8988T (cell line): ENCODE measurements around the gene PRDM16.
A peak's percentile ranks its signal among the peaks of the same experiment; 100 is the strongest.

Experiments
- DNase-seq: peaks from one replicate; pipeline ENCODE4 v3.0.0; 2011

Gene PRDM16

GRCh38 chr1:3386205-3387002 lies 317.4 kb downstream of the PRDM16 start:
- no peak for DNase-seq

DNA sequence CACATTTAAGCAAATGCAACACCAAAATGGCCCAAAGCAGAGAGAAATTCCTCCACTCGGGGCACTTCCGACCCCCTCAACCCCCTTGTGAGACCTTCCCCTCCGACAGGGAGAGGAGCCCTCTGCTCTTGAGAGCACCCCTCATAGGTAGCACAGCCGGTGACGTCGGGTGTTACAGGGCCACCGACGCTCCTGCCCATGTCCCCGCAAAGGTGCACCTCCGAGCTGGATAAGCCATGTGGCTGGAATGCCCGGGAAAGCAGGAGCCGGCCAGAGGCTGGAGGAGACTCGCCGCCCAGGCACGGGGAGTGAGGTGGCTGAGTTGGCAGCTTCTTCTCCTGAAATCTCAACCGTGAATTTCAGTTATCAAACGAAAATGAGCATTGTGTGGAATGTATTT lies 318.4 kb downstream of the PRDM16 start:
- no peak for DNase-seq

- no peak for DNase-seq
These were observed 320.3 kb downstream of the PRDM16 start for GRCh38 chr1:3389093-3389833.

GRCh38 chr1:3390291-3390690 lies 321.3 kb downstream of the PRDM16 start:
- no peak for DNase-seq

DNA sequence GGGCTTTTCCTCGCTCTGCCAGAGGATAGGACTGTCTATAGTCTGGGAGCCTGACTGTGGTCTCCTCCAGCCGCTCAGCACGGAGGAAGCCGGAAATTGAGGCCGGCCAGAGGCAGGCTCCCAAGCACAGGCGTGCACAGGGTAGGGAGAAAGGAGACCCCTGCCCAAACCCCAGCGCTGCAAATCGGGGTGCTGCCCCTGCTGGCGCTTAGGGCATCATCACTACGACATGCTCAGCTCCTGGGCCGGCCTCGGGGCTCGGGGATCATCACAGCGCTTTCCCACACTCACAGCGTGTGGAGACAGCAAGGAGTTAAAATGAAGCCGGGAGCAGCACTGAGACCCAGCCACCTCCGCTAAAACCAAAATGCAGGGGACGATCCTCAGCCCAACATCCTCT lies 322.7 kb downstream of the PRDM16 start:
- DNase-seq = no peak

GRCh38 chr1:3393024-3393986 lies 324.3 kb downstream of the PRDM16 start:
- no peak for DNase-seq

GRCh38 chr1:3393987-3394920 lies 325.3 kb downstream of the PRDM16 start:
- DNase-seq = no peak

- DNase-seq = no peak
These were observed 327.4 kb downstream of the PRDM16 start for GRCh38 chr1:3396411-3396810.

DNA sequence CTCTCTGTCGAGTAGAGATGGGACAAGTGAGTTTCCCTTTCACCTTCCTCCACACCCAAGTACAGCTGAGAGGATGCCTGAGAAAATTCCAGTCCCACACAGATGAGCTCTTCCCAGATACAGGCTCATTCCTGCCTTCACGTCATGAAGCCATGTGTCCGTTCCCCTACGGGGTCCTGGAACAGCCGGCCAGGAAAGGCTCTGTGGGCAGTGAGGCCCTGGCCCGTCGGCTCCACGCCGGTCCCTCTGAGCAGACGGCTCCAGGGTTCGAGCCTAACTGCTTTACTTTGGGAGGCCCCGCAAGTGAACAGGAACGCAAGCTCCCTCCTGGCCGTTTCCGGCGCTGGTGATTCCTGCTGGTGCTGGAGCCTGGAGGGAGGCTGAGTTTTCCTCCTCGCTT lies 328.3 kb downstream of the PRDM16 start:
- no peak for DNase-seq

DNA sequence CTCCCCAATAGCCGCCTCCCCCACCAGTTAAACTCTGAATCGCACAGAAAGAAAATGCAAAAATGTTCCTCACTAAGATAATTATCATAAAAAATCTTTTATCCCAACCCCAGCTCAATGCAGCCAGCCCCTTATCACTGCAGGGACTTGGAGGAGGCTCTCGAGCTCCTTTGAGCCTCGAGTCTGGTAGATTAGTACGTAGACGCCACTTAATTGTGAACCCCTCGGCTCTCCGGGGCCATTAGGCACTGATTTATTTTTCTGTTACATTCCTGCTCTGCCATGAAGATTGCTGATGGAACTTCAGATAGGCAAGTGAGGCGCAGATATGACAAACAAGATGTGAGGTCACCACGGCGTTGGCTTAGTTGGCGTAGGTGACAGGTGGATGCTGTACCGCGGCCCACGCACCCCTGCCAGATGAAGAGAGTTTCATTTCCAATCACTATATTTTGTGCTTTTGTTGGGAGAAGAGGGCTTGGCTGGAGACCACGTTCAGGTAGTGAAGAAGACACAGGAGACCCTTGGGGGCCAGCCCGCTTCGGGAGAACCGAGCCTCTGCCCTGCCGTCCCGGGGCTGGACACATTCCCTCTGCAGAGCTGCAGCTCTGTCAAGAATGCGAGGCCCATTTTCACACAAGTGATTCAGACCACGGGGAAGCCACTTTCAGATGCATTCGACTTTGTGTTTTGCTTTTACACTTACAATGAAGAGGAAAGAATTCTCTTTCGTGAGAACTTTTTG lies 329.6 kb downstream of the PRDM16 start:
- DNase-seq = no peak

DNA sequence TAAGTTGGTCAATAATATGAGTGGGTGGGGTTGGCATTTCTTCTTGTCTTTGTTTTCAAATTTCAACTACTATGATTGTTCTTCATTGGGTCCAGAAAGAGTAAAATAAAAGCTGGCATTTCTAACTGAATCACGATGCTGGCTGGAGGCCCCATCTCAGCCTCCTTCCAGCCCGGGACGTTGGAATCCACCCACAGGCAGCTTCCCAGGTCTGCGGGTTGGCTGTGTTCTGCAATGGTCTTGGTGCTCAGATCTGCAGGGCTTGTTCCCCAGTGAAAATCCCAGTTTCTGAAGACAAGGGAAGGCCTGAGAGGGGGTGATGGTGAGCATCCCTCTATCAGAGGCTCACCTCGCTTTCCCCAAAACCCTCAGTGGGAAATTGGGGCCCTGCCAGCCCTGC lies 330.7 kb downstream of the PRDM16 start:
- DNase-seq = no peak

- no peak for DNase-seq
These were observed 332.7 kb downstream of the PRDM16 start for GRCh38 chr1:3401585-3402257.

- DNase-seq = no peak
These were observed 333.4 kb downstream of the PRDM16 start for GRCh38 chr1:3402258-3403010.

DNA sequence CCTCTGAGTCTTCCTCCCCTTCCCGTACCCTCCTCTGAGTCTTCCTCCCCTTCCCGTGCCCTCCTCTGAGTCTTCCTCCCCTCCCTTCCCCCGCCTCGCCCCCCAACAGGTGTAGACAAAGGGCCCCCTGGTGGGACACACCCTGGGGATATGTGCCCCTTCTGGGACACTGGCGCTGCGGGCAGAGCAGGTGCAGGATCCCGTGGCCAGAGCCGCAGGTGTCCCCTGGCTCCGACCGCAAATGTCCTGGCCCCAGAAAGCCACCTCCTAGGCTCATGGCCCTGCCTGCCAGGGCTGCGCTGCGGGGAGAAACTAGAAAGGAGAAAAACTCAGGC lies 334.0 kb downstream of the PRDM16 start:
- DNase-seq = no peak

DNA sequence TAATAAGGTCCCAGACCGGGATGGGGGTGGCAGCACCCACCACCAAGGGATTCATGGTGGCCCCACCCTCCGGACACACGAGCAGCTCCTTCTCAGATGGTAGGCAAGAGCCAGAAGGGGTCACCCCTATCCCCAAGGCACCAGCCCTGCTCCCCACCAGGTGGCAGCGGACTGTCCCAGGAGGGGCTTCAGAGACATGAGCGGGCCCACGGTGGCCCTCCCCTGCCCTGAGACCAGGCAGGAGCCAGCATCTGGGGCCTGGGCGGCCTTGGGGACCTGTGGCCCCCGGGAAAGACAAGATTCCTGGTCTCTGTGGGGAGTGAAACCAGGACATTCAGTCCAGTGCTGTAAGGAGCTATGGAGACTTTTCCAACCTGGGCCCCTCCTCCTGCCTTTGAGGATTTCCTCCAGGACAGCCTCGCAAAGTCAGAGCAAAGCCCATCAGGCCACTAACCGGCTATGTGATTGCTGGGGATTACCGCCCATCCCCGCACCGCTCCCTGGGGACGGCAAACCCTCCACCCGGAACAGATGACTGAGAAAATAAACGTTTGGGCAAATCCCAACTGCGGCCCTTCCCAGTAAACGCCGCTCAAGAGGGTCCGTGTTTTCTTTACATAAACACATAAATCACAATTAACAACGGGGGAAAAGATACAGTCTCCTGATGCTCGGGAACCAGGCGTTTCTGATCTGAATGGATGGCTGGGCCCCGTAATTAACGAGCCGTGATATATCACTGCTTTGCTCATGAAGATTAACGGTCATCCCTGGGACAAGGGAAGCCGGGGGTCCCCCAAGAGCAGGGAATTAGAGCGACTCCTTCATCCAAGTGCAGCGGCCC lies 334.6 kb downstream of the PRDM16 start:
- peak; percentile 75 for DNase-seq

GRCh38 chr1:3404301-3404700 lies 335.3 kb downstream of the PRDM16 start:
- no peak for DNase-seq

- no peak for DNase-seq
These were observed 335.8 kb downstream of the PRDM16 start for GRCh38 chr1:3404801-3405200.

GRCh38 chr1:3405491-3405890 lies 336.5 kb downstream of the PRDM16 start:
- no peak for DNase-seq
